Prostate gland (tissue), 2 donors: Measurements from ENCODE around the gene SAMD3.

Experiments
- CTCF ChIP-seq, 4 experiments: fragments of 200-600 bp in 2 of 4; fragments of 450-650 bp in 2 of 4; sonication (generic) in 2 of 4; IDR thresholded peaks; 1 replicate in 3 of 4; 2 replicates in 1 of 4; pipeline ENCODE4 v1.5.1; 2016 to 2019; ENCODE audit warnings: antibody characterized with exemption in 4 of 4, mild to moderate bottlenecking in 2 of 4, moderate library complexity in 2 of 4
- POLR2A ChIP-seq: fragments of 450-650 bp; IDR thresholded peaks from one replicate; pipeline ENCODE4 v1.6.1; 2016; ENCODE audit warnings: antibody characterized with exemption, mild to moderate bottlenecking

- TF ChIP-seq POLR2A: no peak
- TF ChIP-seq CTCF (IDR thresholded peaks at IDR 0.05): no peak
These were observed 39.2 kb downstream of the SAMD3 start for GRCh38 chr6:130183271-130184222.
